Osteoblast (primary cell): ENCODE data around the gene SHCBP1L. TPM values are rescaled to one million over a fixed set of nuclear protein-coding genes. Genes with fewer than 3 reads are reported as not detected.

Experiments used
- DNase-seq: peaks from one replicate; pipeline ENCODE4 v3.0.0; 2011; ENCODE audit warnings: low spot score, mixed read lengths; ENCODE audit not compliant: insufficient read length; ENCODE audit errors: missing footprints
- H2AFZ ChIP-seq: 2 replicates; pipeline ENCODE4 v1.6.0; 2011; ENCODE audit warnings: mild to moderate bottlenecking, low read length
- H3K27ac ChIP-seq: 2 replicates; pipeline ENCODE4 v1.5.1; 2011; ENCODE audit warnings: mild to moderate bottlenecking, low read depth, low read length, moderate library complexity
- H3K27me3 ChIP-seq: 2 replicates; pipeline ENCODE4 v1.6.0; 2012; ENCODE audit warnings: mild to moderate bottlenecking, control low read depth, inconsistent platforms, low read length, moderate library complexity; ENCODE audit not compliant: insufficient read depth
- H3K36me3 ChIP-seq: 2 replicates; pipeline ENCODE4 v1.5.1; 2011; ENCODE audit warnings: mild to moderate bottlenecking, low read length, control low read depth, moderate library complexity; ENCODE audit not compliant: insufficient read depth
- H3K4me1 ChIP-seq: 2 replicates; pipeline ENCODE4 v1.5.1; 2011; ENCODE audit warnings: mild to moderate bottlenecking, low read length, control low read depth, moderate library complexity; ENCODE audit not compliant: insufficient read depth
- H3K4me2 ChIP-seq: 2 replicates; pipeline ENCODE4 v1.6.0; 2011; ENCODE audit warnings: mild to moderate bottlenecking, low read length; ENCODE audit not compliant: insufficient read depth
- H3K4me3 ChIP-seq: fragments of 200-600 bp; sonication (generic); 3 replicates; pipeline ENCODE4 v1.5.1; 2012; ENCODE audit warnings: mild to moderate bottlenecking, low read length, inconsistent platforms; ENCODE audit not compliant: insufficient read depth
- H3K79me2 ChIP-seq: 2 replicates; pipeline ENCODE4 v1.6.0; 2012; ENCODE audit warnings: mild to moderate bottlenecking, low read length, control low read depth, inconsistent platforms; ENCODE audit not compliant: insufficient read depth
- H3K9me3 ChIP-seq: 2 replicates; pipeline ENCODE4 v1.5.1; 2011; ENCODE audit warnings: low read depth, low read length, control low read depth
- H4K20me1 ChIP-seq: 2 replicates; pipeline ENCODE4 v1.6.0; 2012; ENCODE audit warnings: mild to moderate bottlenecking, low read length, control low read depth; ENCODE audit not compliant: insufficient read depth
- total RNA-seq: library from RNA; depleted of rRNA; stranded (reverse); fragments of >200 nt; gene quantifications from 2 replicates; pipeline ENCODE4 v1.2.3, GENCODE V29; 2012
- TF ChIP-seq, protein P1 (sequence below): IDR thresholded peaks from 2 replicates; pipeline ENCODE4 v1.5.1; 2011; ENCODE audit warnings: mild to moderate bottlenecking, low read depth, low read length, moderate library complexity; ENCODE audit errors: extremely low read depth

SHCBP1L gene
- total RNA-seq, 1 donor = not detected

- no peak overlapping the region for H3K27ac ChIP-seq
- no peaks in the 10 kb centered on the region for H4K20me1 ChIP-seq
- no peaks in the 10 kb centered on the region for H3K27me3 ChIP-seq
- TF ChIP-seq, protein P1, sequence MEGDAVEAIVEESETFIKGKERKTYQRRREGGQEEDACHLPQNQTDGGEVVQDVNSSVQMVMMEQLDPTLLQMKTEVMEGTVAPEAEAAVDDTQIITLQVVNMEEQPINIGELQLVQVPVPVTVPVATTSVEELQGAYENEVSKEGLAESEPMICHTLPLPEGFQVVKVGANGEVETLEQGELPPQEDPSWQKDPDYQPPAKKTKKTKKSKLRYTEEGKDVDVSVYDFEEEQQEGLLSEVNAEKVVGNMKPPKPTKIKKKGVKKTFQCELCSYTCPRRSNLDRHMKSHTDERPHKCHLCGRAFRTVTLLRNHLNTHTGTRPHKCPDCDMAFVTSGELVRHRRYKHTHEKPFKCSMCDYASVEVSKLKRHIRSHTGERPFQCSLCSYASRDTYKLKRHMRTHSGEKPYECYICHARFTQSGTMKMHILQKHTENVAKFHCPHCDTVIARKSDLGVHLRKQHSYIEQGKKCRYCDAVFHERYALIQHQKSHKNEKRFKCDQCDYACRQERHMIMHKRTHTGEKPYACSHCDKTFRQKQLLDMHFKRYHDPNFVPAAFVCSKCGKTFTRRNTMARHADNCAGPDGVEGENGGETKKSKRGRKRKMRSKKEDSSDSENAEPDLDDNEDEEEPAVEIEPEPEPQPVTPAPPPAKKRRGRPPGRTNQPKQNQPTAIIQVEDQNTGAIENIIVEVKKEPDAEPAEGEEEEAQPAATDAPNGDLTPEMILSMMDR = no peak
- H3K4me2 ChIP-seq = no peak overlapping the region
- no peaks in the 10 kb centered on the region for H3K9me3 ChIP-seq
- H3K36me3 ChIP-seq = no peaks in the 10 kb centered on the region
- H3K4me1 ChIP-seq = peaks cover 14% of the 10 kb centered on the region
- H2AFZ ChIP-seq = no peak overlapping the region
- no peaks in the 10 kb centered on the region for H3K79me2 ChIP-seq
- no peak overlapping the region for H3K4me3 ChIP-seq
- no peak for DNase-seq
Observed at GRCh38 chr1:182985876-182986275, 32.9 kb upstream of the SHCBP1L start.

DNA sequence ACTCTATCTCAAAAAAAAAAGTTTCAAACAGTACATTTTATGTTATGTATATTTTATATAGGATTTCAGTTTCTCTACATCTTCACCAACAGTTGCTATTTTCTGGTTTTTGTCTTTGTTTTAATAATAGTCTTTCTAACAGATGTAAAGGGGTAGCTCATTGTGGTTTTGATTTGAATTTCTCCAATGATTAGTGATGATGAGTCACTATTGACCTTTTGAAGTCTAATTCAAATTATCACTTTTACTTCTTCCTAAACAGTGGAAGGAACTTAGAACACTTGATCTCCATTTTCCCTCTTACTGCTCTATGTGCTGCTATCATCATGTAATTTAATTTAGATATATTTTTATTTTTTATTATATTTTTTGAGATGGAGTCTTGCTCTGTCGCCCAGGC lies 31.7 kb upstream of the SHCBP1L start:
- TF ChIP-seq, protein P1 = no peak
- Histone ChIP-seq H3K4me3 (no peak overlapping the region), H3K27ac (no peak overlapping the region), H4K20me1 (no peaks in the 10 kb centered on the region), H3K36me3 (no peaks in the 10 kb centered on the region), H3K79me2 (no peaks in the 10 kb centered on the region), H2AFZ (no peak overlapping the region), H3K4me1 (peaks cover 2% of the 10 kb centered on the region), H3K9me3 (no peaks in the 10 kb centered on the region), H3K4me2 (no peak overlapping the region), H3K27me3 (no peaks in the 10 kb centered on the region)
- no peak for DNase-seq

DNA sequence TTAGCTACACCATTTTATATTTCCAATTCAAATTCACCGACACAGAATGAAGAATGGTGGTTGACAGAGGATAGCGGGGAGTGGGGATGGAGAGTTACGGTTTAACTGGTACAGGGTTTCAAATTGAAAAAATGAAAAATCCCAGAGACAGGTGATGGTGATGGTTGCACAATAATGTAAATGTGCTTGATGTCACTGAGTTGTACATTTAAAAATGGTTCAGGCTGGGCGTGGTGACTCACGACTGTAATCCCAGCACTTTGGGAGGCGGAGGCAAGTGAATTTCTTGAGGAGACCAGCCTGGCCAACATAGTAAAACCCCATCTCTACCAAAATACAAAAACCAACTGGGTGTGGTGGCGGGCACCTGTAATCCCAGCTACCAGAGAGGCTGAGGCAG lies 31.2 kb upstream of the SHCBP1L start:
- Histone ChIP-seq H3K4me2 (no peak overlapping the region), H3K4me3 (no peak overlapping the region), H3K27me3 (no peaks in the 10 kb centered on the region), H2AFZ (no peak overlapping the region), H3K9me3 (no peaks in the 10 kb centered on the region), H3K27ac (no peak overlapping the region), H4K20me1 (no peaks in the 10 kb centered on the region), H3K36me3 (no peaks in the 10 kb centered on the region), H3K4me1 (no peaks in the 10 kb centered on the region), H3K79me2 (no peaks in the 10 kb centered on the region)
- TF ChIP-seq, protein P1 = no peak
- DNase-seq = no peak

DNA sequence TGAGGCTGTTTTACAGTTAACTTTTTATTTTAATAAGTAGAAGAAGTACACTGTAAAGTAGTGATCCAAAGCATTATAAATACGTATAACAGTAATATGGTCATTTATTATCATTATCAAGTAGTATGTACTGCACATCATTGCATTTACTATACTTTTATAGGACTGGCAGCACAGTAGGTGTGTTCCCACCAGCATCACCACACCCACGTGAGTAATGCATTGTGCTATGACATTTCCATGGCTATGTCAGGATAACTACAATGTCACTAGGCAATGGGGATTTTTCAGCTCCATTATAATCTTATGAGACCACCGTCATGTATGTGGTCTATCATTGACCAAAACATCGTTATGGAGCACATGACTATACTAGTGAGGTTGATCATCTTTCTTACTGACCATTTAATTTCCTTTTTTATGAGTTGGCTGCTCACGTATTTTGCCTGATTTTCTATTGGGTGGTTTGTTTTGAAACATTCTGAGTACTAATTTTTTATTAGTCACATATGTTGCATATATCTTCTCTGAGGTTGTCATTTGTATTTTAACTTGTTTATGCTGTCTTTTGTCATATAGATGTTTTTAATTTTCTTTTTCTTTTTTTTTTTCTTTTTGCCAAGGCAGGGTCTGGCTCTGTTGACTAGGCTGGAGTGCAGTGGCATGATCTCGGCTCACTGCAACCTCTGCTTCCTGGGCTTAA lies 25.3 kb upstream of the SHCBP1L start:
- Histone ChIP-seq H3K79me2 (no peaks in the 10 kb centered on the region), H3K27ac (no peak overlapping the region), H4K20me1 (no peaks in the 10 kb centered on the region), H3K9me3 (no peaks in the 10 kb centered on the region), H3K4me3 (no peak overlapping the region), H3K4me1 (no peaks in the 10 kb centered on the region), H2AFZ (no peak overlapping the region), H3K27me3 (no peaks in the 10 kb centered on the region), H3K36me3 (no peaks in the 10 kb centered on the region), H3K4me2 (no peak overlapping the region)
- TF ChIP-seq, protein P1 = no peak
- DNase-seq = no peak
